B cell (primary cell): ENCODE measurements around the gene EEF1AKMT2. TPM values are rescaled to one million over a fixed set of nuclear protein-coding genes. Genes with fewer than 3 reads are reported as not detected.
A peak's percentile ranks its signal among the peaks of the same experiment; 100 is the strongest.

Experiments
- ATAC-seq: fragments of 200-7000 bp; cut with Tn5 transposase; one replicate; pipeline ENCODE4 v1.10.0; 2021; ENCODE audit warnings: low read depth, mild to moderate bottlenecking, moderate number of reproducible peaks, moderate library complexity
- CTCF ChIA-PET: fragments of 350-600 bp; sonication (Branson Sonifier 250); formaldehyde crosslinking; loops from one replicate; lab custom pipeline; 2021; ENCODE audit warnings: antibody characterized with exemption, inconsistent platforms; lab: Charles Lee
- POLR2A ChIA-PET: fragments of 350-600 bp; sonication (Branson Sonifier 250); formaldehyde crosslinking; loops from one replicate; lab custom pipeline; 2021; ENCODE audit warnings: antibody characterized with exemption; lab: Charles Lee
- DNase-seq: peaks from one replicate; pipeline ENCODE4 v3.0.0; 2013
- H2AFZ ChIP-seq: 2 replicates; pipeline ENCODE4 v1.6.1; 2012; ENCODE audit warnings: mild to moderate bottlenecking, low read depth, low read length; ENCODE audit not compliant: insufficient read depth, poor library complexity, severe bottlenecking
- H3K27ac ChIP-seq, 2 donors: 1 replicate in 1 of 2; 2 replicates in 1 of 2; pipeline ENCODE4 v1.5.1; 2012 to 2013; ENCODE audit warnings: low read length in 2 of 2, mild to moderate bottlenecking in 2 of 2, moderate library complexity in 1 of 2
- H3K27me3 ChIP-seq, 4 experiments: fragments of 200-600 bp in 1 of 4; sonication (generic) in 1 of 4; replicated peaks in 1 of 4; 1 replicate in 2 of 4; 2 replicates in 2 of 4; pipeline versions ENCODE4 v1.6.1 to v1.7.0; 2013 to 2016; ENCODE audit warnings: low read length in 3 of 4, mild to moderate bottlenecking in 2 of 4, mixed read lengths in 1 of 4, moderate library complexity in 1 of 4; ENCODE audit not compliant: insufficient read depth in 4 of 4, control insufficient read depth in 3 of 4; ENCODE audit errors: control extremely low read depth in 1 of 4
- H3K36me3 ChIP-seq, 2 experiments: replicated peaks in 1 of 2; 1 replicate in 1 of 2; 2 replicates in 1 of 2; pipeline versions ENCODE4 v1.6.1 to v1.7.1; 2013; ENCODE audit warnings: low read length in 1 of 2; ENCODE audit not compliant: insufficient read depth in 2 of 2, control insufficient read depth in 1 of 2; ENCODE audit errors: control extremely low read depth in 1 of 2, extremely low read depth in 1 of 2
- H3K4me1 ChIP-seq, 2 donors: fragments of 200-600 bp in 1 of 2; sonication (generic) in 1 of 2; 1 replicate in 1 of 2; 2 replicates in 1 of 2; pipeline versions ENCODE4 v1.5.1 to v1.6.1; 2013 to 2017; ENCODE audit warnings: low read length in 2 of 2; ENCODE audit not compliant: control insufficient read depth in 2 of 2, insufficient read depth in 2 of 2
- H3K4me2 ChIP-seq: replicated peaks from 2 replicates; pipeline ENCODE3; 2012; ENCODE audit warnings: mild to moderate bottlenecking, low read depth, low read length; ENCODE audit not compliant: poor library complexity, severe bottlenecking
- H3K4me3 ChIP-seq, 5 experiments: fragments of 200-600 bp in 1 of 5; sonication (generic) in 1 of 5; 1 replicate in 3 of 5; 2 replicates in 2 of 5; pipeline versions ENCODE4 v1.5.1 to v1.7.0; 2011 to 2016; ENCODE audit warnings: low read length in 4 of 5, mild to moderate bottlenecking in 4 of 5, low read depth in 2 of 5, control low read depth in 1 of 5, moderate library complexity in 1 of 5; ENCODE audit not compliant: insufficient read depth in 1 of 5; ENCODE audit errors: control extremely low read depth in 1 of 5, extremely low read depth in 1 of 5
- H3K79me2 ChIP-seq: fragments of 200-600 bp; sonication (generic); one replicate; pipeline ENCODE4 v1.6.0; 2016; ENCODE audit warnings: low read length; ENCODE audit not compliant: control insufficient read depth, insufficient read depth
- H3K9ac ChIP-seq: fragments of 200-600 bp; sonication (generic); 2 replicates; pipeline ENCODE4 v1.6.1; 2017; ENCODE audit warnings: mild to moderate bottlenecking, low read length, moderate library complexity
- H3K9me3 ChIP-seq, 3 donors: one replicate each; pipeline versions ENCODE4 v1.6.1 to v1.7.1; 2013; ENCODE audit warnings: low read length in 2 of 3; ENCODE audit not compliant: control insufficient read depth in 2 of 3, insufficient read depth in 1 of 3; ENCODE audit errors: control extremely low read depth in 1 of 3
- H4K20me1 ChIP-seq: 2 replicates; pipeline ENCODE4 v1.6.0; 2012; ENCODE audit warnings: mild to moderate bottlenecking, low read length; ENCODE audit not compliant: insufficient read depth, control insufficient read depth, poor library complexity, severe bottlenecking
- H3K27ac Mint-ChIP-seq: one replicate; pipeline ENCODE4 v1.8.0; 2021; ENCODE audit warnings: mixed read lengths
- H3K27me3 Mint-ChIP-seq: one replicate; pipeline ENCODE4 v1.8.0; 2021; ENCODE audit warnings: mixed read lengths
- H3K4me1 Mint-ChIP-seq: one replicate; pipeline ENCODE4 v1.8.0; 2021; ENCODE audit warnings: mixed read lengths
- H3K4me3 Mint-ChIP-seq: one replicate; pipeline ENCODE4 v1.8.0; 2021; ENCODE audit warnings: mixed read lengths
- H3K9me3 Mint-ChIP-seq: one replicate; pipeline ENCODE4 v1.8.0; 2022; ENCODE audit warnings: mixed read lengths; ENCODE audit not compliant: insufficient read depth
- EZH2 ChIP-seq: IDR thresholded peaks from 2 replicates; pipeline ENCODE4 v1.6.1; 2012; ENCODE audit warnings: borderline replicate concordance, low read depth, mild to moderate bottlenecking, moderate library complexity, low read length; ENCODE audit not compliant: insufficient read depth, poor library complexity, severe bottlenecking
- WGBS: methylation state at CpG from one replicate; pipeline ENCODE4 v1.1.5; 2013; ENCODE audit warnings: missing lambda C conversion rate; ENCODE audit not compliant: insufficient coverage; 5-methylcytosine and 5-hydroxymethylcytosine counted together
- intact Hi-C: fragments of 100-400 bp; cut with micrococcal nuclease; formaldehyde crosslinking; loops from one replicate; pipeline ENCODE4 v1.10.0; 2022
- polyA plus RNA-seq: library from polyadenylated mRNA; depleted of rRNA; stranded (reverse); fragments of >200 nt; gene quantifications from 2 replicates; pipeline ENCODE4 v1.2.3, GENCODE V29; 2012
- total RNA-seq, 2 donors: library from RNA; stranded (reverse); fragments of 120-200 nt in 1 of 2; gene quantifications; 1 replicate in 1 of 2; 2 replicates in 1 of 2; pipeline versions ENCODE4 v1.2.3 to v1.2.4, GENCODE V29; 2013 to 2022
- TF ChIP-seq, protein P1 (sequence below): fragments of 200-600 bp; IDR thresholded peaks from one replicate; pipeline ENCODE4 v1.8.0; 2022; ENCODE audit warnings: antibody characterized with exemption, mild to moderate bottlenecking

The EEF1AKMT2 gene
- total and polyA plus RNA-seq, 2 donors (not counting 1 experiment from before 2014, with no cell fraction given), result 8.8 to 15.0 TPM

DNA sequence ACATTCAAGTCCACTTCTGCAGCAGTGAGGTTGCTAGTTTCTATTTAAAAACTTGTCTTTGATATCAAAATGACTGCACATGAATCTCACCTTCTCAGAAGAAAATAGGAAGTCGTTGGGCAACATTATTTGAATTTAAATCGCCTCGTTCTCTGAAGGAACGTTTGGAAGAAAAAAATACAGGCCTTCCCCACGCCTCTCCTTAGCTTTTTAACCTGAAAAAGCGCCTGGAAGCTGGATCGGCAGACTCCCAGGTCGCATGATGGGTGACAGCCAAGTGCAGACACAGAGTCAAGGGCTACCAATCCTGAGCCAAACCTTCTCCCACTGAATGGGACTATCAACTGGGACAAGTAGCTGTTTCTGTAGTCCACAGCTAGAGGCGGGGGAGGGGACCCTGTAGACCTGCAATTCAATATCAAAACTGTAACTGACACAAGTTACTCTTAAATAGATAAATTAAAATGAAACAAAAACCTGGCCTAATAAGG lies 49.7 kb downstream of the EEF1AKMT2 start:
- no peak for TF ChIP-seq EZH2
- TF ChIP-seq, protein P1, sequence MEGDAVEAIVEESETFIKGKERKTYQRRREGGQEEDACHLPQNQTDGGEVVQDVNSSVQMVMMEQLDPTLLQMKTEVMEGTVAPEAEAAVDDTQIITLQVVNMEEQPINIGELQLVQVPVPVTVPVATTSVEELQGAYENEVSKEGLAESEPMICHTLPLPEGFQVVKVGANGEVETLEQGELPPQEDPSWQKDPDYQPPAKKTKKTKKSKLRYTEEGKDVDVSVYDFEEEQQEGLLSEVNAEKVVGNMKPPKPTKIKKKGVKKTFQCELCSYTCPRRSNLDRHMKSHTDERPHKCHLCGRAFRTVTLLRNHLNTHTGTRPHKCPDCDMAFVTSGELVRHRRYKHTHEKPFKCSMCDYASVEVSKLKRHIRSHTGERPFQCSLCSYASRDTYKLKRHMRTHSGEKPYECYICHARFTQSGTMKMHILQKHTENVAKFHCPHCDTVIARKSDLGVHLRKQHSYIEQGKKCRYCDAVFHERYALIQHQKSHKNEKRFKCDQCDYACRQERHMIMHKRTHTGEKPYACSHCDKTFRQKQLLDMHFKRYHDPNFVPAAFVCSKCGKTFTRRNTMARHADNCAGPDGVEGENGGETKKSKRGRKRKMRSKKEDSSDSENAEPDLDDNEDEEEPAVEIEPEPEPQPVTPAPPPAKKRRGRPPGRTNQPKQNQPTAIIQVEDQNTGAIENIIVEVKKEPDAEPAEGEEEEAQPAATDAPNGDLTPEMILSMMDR, result no peak
- peak overlapping the region; percentile 98 for H3K27ac Mint-ChIP-seq
- H3K36me3 ChIP-seq, result peaks cover 0 to 6% of the 10 kb centered on the region in 2 experiments
- H3K4me1 ChIP-seq, result peaks cover 54 to 67% of the 10 kb centered on the region in 2 donors
- H3K4me2 ChIP-seq, result peak overlapping the region; percentile 90
- no peak for ATAC-seq
- H3K9ac ChIP-seq, result peak overlapping the region; percentile 79
- no peaks in the 10 kb centered on the region for H3K9me3 ChIP-seq
- WGBS, result 39% methylated on average over 4 of the region's 9 CpGs
- ChIA-PET CTCF (interaction anchor here (0.6 to 7.9 kb wide), 43 partner anchors 9 to 747 kb away, joined by 3 to 357 read pairs (median 9); partner anchors contain the start of gene EEF1AKMT2), POLR2A (interaction anchor here (0.9 to 3.6 kb wide), 25 partner anchors 13 to 212 kb away, joined by 3 to 62 read pairs (median 6); no protein-coding TSS in a partner anchor)
- intact Hi-C loops, result loop anchor here (1.0 to 10.0 kb wide), 14 partner anchors 14 to 647 kb away; partner anchors contain the start of gene CHST15
- peaks cover 68% of the 10 kb centered on the region for H3K79me2 ChIP-seq
- DNase-seq, result peak; percentile 63
- H3K9me3 Mint-ChIP-seq, result no peaks in the 10 kb centered on the region
- H3K4me3 ChIP-seq, result peak overlapping the region; percentile 66 to 92 (median 78)
- peak overlapping the region; percentile 79 to 98 for H3K27ac ChIP-seq
- peaks cover 34% of the 10 kb centered on the region for H4K20me1 ChIP-seq
- no peak overlapping the region for H2AFZ ChIP-seq
- H3K4me1 Mint-ChIP-seq, result peaks cover 67% of the 10 kb centered on the region
- no peaks in the 10 kb centered on the region for H3K27me3 Mint-ChIP-seq
- no peaks in the 10 kb centered on the region for H3K27me3 ChIP-seq
- peak overlapping the region; percentile 93 for H3K4me3 Mint-ChIP-seq
